Common myeloid progenitor, CD34-positive (primary cell): ENCODE measurements around the gene FAM13B.

Experiments
- CTCF ChIA-PET: fragments of 350-600 bp; sonication (Branson Sonifier 250); formaldehyde crosslinking; loops from one replicate; lab custom pipeline; 2021; ENCODE audit warnings: antibody characterized with exemption; lab: Charles Lee
- POLR2A ChIA-PET: fragments of 350-600 bp; sonication (Branson Sonifier 250); formaldehyde crosslinking; loops from one replicate; lab custom pipeline; 2021; ENCODE audit warnings: antibody characterized with exemption; lab: Charles Lee
- DNase-seq, 3 donors: peaks; one replicate each; pipeline versions ENCODE4 v3.0.0 to v3.0.0-alpha.2; 2013
- H3K27ac ChIP-seq, 2 experiments: 1 replicate in 1 of 2; 2 replicates in 1 of 2; pipeline ENCODE4 v1.7.0; 2013; ENCODE audit warnings: inconsistent platforms in 2 of 2, low read length in 2 of 2, mild to moderate bottlenecking in 2 of 2, low read depth in 1 of 2, moderate library complexity in 1 of 2; ENCODE audit not compliant: severe bottlenecking in 2 of 2, insufficient read depth in 1 of 2, poor library complexity in 1 of 2
- H3K27me3 ChIP-seq, 5 experiments: replicated peaks in 2 of 5; 1 replicate in 3 of 5; 2 replicates in 2 of 5; pipeline versions ENCODE4 v1.6.1 to v1.7.0; 2013; ENCODE audit warnings: low read length in 4 of 5, mild to moderate bottlenecking in 2 of 5, moderate library complexity in 2 of 5, inconsistent platforms in 1 of 5; ENCODE audit not compliant: insufficient read depth in 5 of 5, control insufficient read depth in 4 of 5
- H3K36me3 ChIP-seq, 4 experiments: 1 replicate in 2 of 4; 2 replicates in 2 of 4; pipeline versions ENCODE4 v1.6.1 to v1.7.0; 2013; ENCODE audit warnings: low read length in 3 of 4, control low read depth in 1 of 4, mild to moderate bottlenecking in 1 of 4; ENCODE audit not compliant: control insufficient read depth in 4 of 4, insufficient read depth in 4 of 4
- H3K4me1 ChIP-seq, 4 experiments: 1 replicate in 3 of 4; 2 replicates in 1 of 4; pipeline versions ENCODE4 v1.6.1 to v1.7.1; 2013; ENCODE audit warnings: low read length in 3 of 4, mild to moderate bottlenecking in 3 of 4, control low read depth in 1 of 4, inconsistent platforms in 1 of 4, moderate library complexity in 1 of 4; ENCODE audit not compliant: control insufficient read depth in 4 of 4, insufficient read depth in 4 of 4; ENCODE audit errors: control extremely low read depth in 1 of 4
- H3K4me3 ChIP-seq, 7 experiments: 1 replicate in 4 of 7; 2 replicates in 3 of 7; pipeline versions ENCODE4 v1.5.1 to v1.7.0; 2013; ENCODE audit warnings: mild to moderate bottlenecking in 7 of 7, low read length in 6 of 7, moderate library complexity in 6 of 7, inconsistent platforms in 2 of 7, low read depth in 2 of 7, control low read depth in 1 of 7; ENCODE audit not compliant: insufficient read depth in 4 of 7, control insufficient read depth in 1 of 7; ENCODE audit errors: extremely low read depth in 1 of 7
- H3K9me3 ChIP-seq, 5 experiments: 1 replicate in 4 of 5; 2 replicates in 1 of 5; pipeline versions ENCODE4 v1.6.1 to v1.7.1; 2013; ENCODE audit warnings: low read length in 4 of 5, mild to moderate bottlenecking in 2 of 5, inconsistent platforms in 1 of 5, low read depth in 1 of 5, moderate library complexity in 1 of 5; ENCODE audit not compliant: control insufficient read depth in 4 of 5, insufficient read depth in 2 of 5; ENCODE audit errors: control extremely low read depth in 1 of 5
- WGBS: methylation state at CpG from one replicate; pipeline ENCODE4 v1.1.5; 2013; ENCODE audit not compliant: insufficient coverage; 5-methylcytosine and 5-hydroxymethylcytosine counted together

The FAM13B gene

GRCh38 chr5:137937994-137938750 lies 94.7 kb downstream of the FAM13B start:
- Histone ChIP-seq H3K4me3 (no peak overlapping the region), H3K4me1 (no peaks in the 10 kb centered on the region), H3K27ac (no peak overlapping the region), H3K9me3 (no peaks in the 10 kb centered on the region), H3K27me3 (no peaks in the 10 kb centered on the region), H3K36me3 (peaks cover 25 to 62% (median 45%) of the 10 kb centered on the region in 4 experiments)
- POLR2A ChIA-PET, result no interaction called here
- CTCF ChIA-PET, result interaction anchor here (0.7 to 1.4 kb wide), 2 partner anchors 11 to 47 kb away, joined by 3 read pairs; no protein-coding TSS in a partner anchor
- WGBS, result no CpG with 5 or more reads among the region's 1 CpG
- DNase-seq, result no peak

GRCh38 chr5:137935694-137936093 lies 97.2 kb downstream of the FAM13B start:
- Histone ChIP-seq H3K4me3 (no peak overlapping the region), H3K27ac (no peak overlapping the region), H3K36me3 (peaks cover 20 to 37% (median 29%) of the 10 kb centered on the region in 4 experiments), H3K27me3 (no peaks in the 10 kb centered on the region), H3K9me3 (no peaks in the 10 kb centered on the region), H3K4me1 (no peaks in the 10 kb centered on the region)
- no peak for DNase-seq
- ChIA-PET CTCF (interaction anchor here (0.9 kb wide), 1 partner anchor 19 kb away, joined by 3 read pairs; no protein-coding TSS in a partner anchor), POLR2A (no interaction called here)
- WGBS, result 100% methylated on average over 2 of the region's 3 CpGs

- no peaks in the 10 kb centered on the region for H3K9me3 ChIP-seq
- DNase-seq, result no peak
- no peaks in the 10 kb centered on the region for H3K4me1 ChIP-seq
- POLR2A ChIA-PET, result no interaction called here
- no peaks in the 10 kb centered on the region for H3K27me3 ChIP-seq
- CTCF ChIA-PET, result no interaction called here
- no peak overlapping the region for H3K4me3 ChIP-seq
- H3K27ac ChIP-seq, result no peak overlapping the region
- WGBS, result no CpG with 5 or more reads among the region's 1 CpG
- H3K36me3 ChIP-seq, result peaks cover 20 to 36% (median 27%) of the 10 kb centered on the region in 4 experiments
These were observed 97.7 kb downstream of the FAM13B start for GRCh38 chr5:137935190-137935589.

GRCh38 chr5:137933491-137933911 lies 99.4 kb downstream of the FAM13B start:
- Histone ChIP-seq H3K27me3 (no peaks in the 10 kb centered on the region), H3K36me3 (peaks cover 9 to 19% (median 15%) of the 10 kb centered on the region in 4 experiments), H3K4me1 (no peaks in the 10 kb centered on the region), H3K4me3 (no peak overlapping the region), H3K27ac (no peak overlapping the region), H3K9me3 (no peaks in the 10 kb centered on the region)
- 36% methylated on average over 2 of the region's 3 CpGs for WGBS
- POLR2A ChIA-PET, result no interaction called here
- CTCF ChIA-PET, result interaction anchor here (0.6 to 1.0 kb wide), 3 partner anchors 9 to 155 kb away, joined by 3 to 4 read pairs (median 3); no protein-coding TSS in a partner anchor
- no peak for DNase-seq

GRCh38 chr5:137932800-137933199 lies 100.1 kb downstream of the FAM13B start:
- WGBS, result 100% methylated on average over 1 of the region's 3 CpGs
- CTCF ChIA-PET, result interaction anchor here (0.6 to 1.0 kb wide), 4 partner anchors 8 to 154 kb away, joined by 3 to 5 read pairs (median 4); no protein-coding TSS in a partner anchor

GRCh38 chr5:137923856-137924255 lies 109.0 kb downstream of the FAM13B start:
- no peak for DNase-seq
- CTCF ChIA-PET, result no interaction called here
- Histone ChIP-seq H3K4me3 (no peak overlapping the region), H3K27ac (no peak overlapping the region), H3K36me3 (peaks cover 0 to 8% (median 1%) of the 10 kb centered on the region in 4 experiments), H3K27me3 (no peaks in the 10 kb centered on the region), H3K4me1 (no peaks in the 10 kb centered on the region), H3K9me3 (no peaks in the 10 kb centered on the region)
- WGBS, result 72% methylated on average over 3 of the region's 4 CpGs
- POLR2A ChIA-PET, result no interaction called here

More at GRCh38 chr5:137932800-137933199, 100.1 kb downstream of the FAM13B start:
- Histone ChIP-seq H3K27ac (no peak overlapping the region), H3K4me3 (no peak overlapping the region), H3K4me1 (no peaks in the 10 kb centered on the region), H3K9me3 (no peaks in the 10 kb centered on the region), H3K36me3 (peaks cover 8 to 22% (median 14%) of the 10 kb centered on the region in 4 experiments), H3K27me3 (no peaks in the 10 kb centered on the region)
- DNase-seq, result no peak
- POLR2A ChIA-PET, result interaction anchor here (0.7 kb wide), 1 partner anchor 30 kb away, joined by 6 read pairs; no protein-coding TSS in a partner anchor

- H3K9me3 ChIP-seq, result peaks cover 0 to 8% (median 0%) of the 10 kb centered on the region in 5 experiments
- ChIA-PET POLR2A (no interaction called here), CTCF (interaction anchor here (0.7 kb wide), 1 partner anchor 142 kb away, joined by 3 read pairs; no protein-coding TSS in a partner anchor)
- no peaks in the 10 kb centered on the region for H3K4me1 ChIP-seq
- H3K27ac ChIP-seq, result no peak overlapping the region
- no peaks in the 10 kb centered on the region for H3K27me3 ChIP-seq
- DNase-seq, result no peak
- H3K36me3 ChIP-seq, result peaks cover 0 to under 1% (median 0%) of the 10 kb centered on the region in 4 experiments
- no peak overlapping the region for H3K4me3 ChIP-seq
- 79% methylated on average over 3 of the region's 3 CpGs for WGBS
These were observed 110.9 kb downstream of the FAM13B start for GRCh38 chr5:137921931-137922330.
